IMR-90 (cell line): ENCODE results near the gene SUGCT. TPM values are rescaled to one million over a fixed set of nuclear protein-coding genes. Genes with fewer than 3 reads are reported as not detected.

Experiments
- ATAC-seq: fragments of 200-7000 bp; cut with Tn5 transposase; 2 replicates; pipeline ENCODE4 v1.9.1; 2020; ENCODE audit warnings: low read depth, mild to moderate bottlenecking, moderate library complexity
- BruUV-seq: library from RNA; stranded (reverse); fragments of 400-500 nt; replicated peaks from 2 replicates; lab custom pipeline; 2021; lab: Mats Ljungman, UMichigan
- CTCF ChIA-PET: fragments of 300-600 bp; formaldehyde crosslinking; extraction: SDS; loops from one replicate; lab custom pipeline; 2021; ENCODE audit warnings: antibody characterized with exemption; lab: Yijun Ruan, JAX
- POLR2A ChIA-PET: fragments of 300-600 bp; sonication (Branson Sonifier 250); formaldehyde crosslinking; loops from one replicate; lab custom pipeline; 2022; ENCODE audit warnings: antibody characterized with exemption; ENCODE audit not compliant: unreplicated experiment; lab: Charles Lee
- DNase-seq: peaks from one replicate; pipeline ENCODE4 v3.0.0; 2013
- H2AFZ ChIP-seq: replicated peaks from 2 replicates; pipeline ENCODE3; 2013; ENCODE audit warnings: low read length, mild to moderate bottlenecking; ENCODE audit not compliant: poor library complexity
- H2AK5ac ChIP-seq: 2 replicates; pipeline ENCODE4 v1.6.1; 2013; ENCODE audit warnings: low read depth, low read length, inconsistent platforms
- H2AK9ac ChIP-seq: replicated peaks from 2 replicates; pipeline ENCODE3; 2013; ENCODE audit warnings: mild to moderate bottlenecking, low read depth, low read length, moderate library complexity; ENCODE audit not compliant: poor library complexity
- H2BK120ac ChIP-seq: 2 replicates; pipeline ENCODE4 v1.6.1; 2013; ENCODE audit warnings: low read depth, low read length, inconsistent platforms
- H2BK15ac ChIP-seq: 3 replicates; pipeline ENCODE4 v1.6.1; 2013; ENCODE audit warnings: low read depth, low read length, inconsistent platforms
- H2BK20ac ChIP-seq: 2 replicates; pipeline ENCODE4 v1.6.1; 2013; ENCODE audit warnings: low read depth, mild to moderate bottlenecking, inconsistent platforms, low read length, moderate library complexity
- H2BK5ac ChIP-seq: 2 replicates; pipeline ENCODE4 v1.6.1; 2013; ENCODE audit warnings: mild to moderate bottlenecking, low read depth, low read length, inconsistent platforms; ENCODE audit not compliant: poor library complexity, severe bottlenecking
- H3K14ac ChIP-seq: replicated peaks from 2 replicates; pipeline ENCODE4 v1.6.1; 2013; ENCODE audit warnings: low read depth, low read length, inconsistent platforms
- H3K18ac ChIP-seq: 2 replicates; pipeline ENCODE4 v1.6.1; 2013; ENCODE audit warnings: low read depth, low read length, control low read depth
- H3K23ac ChIP-seq: 2 replicates; pipeline ENCODE4 v1.6.1; 2013; ENCODE audit warnings: low read depth, low read length, inconsistent platforms
- H3K27ac ChIP-seq: 2 replicates; pipeline ENCODE4 v1.5.1; 2013; ENCODE audit warnings: mild to moderate bottlenecking, control low read depth, low read length; ENCODE audit not compliant: insufficient read depth
- H3K27me3 ChIP-seq: 2 replicates; pipeline ENCODE4 v1.6.1; 2013; ENCODE audit warnings: low read length; ENCODE audit not compliant: control insufficient read depth, insufficient read depth
- H3K36me3 ChIP-seq: 2 replicates; pipeline ENCODE4 v1.6.1; 2013; ENCODE audit warnings: low read length, mixed read lengths; ENCODE audit not compliant: control insufficient read depth, insufficient read depth
- H3K4ac ChIP-seq: 2 replicates; pipeline ENCODE4 v1.6.1; 2013; ENCODE audit warnings: low read depth, low read length, inconsistent platforms
- H3K4me1 ChIP-seq: 2 replicates; pipeline ENCODE4 v1.6.1; 2013; ENCODE audit warnings: low read length, mixed read lengths; ENCODE audit not compliant: control insufficient read depth, insufficient read depth
- H3K4me2 ChIP-seq: 2 replicates; pipeline ENCODE4 v1.6.1; 2013; ENCODE audit warnings: low read depth, mild to moderate bottlenecking, control low read depth, low read length, moderate library complexity
- H3K4me3 ChIP-seq: 2 replicates; pipeline ENCODE4 v1.5.1; 2013; ENCODE audit warnings: low read depth, mild to moderate bottlenecking, control low read depth, low read length, moderate library complexity; ENCODE audit not compliant: insufficient read depth
- H3K56ac ChIP-seq: 2 replicates; pipeline ENCODE4 v1.6.1; 2013; ENCODE audit warnings: low read length, inconsistent platforms; ENCODE audit not compliant: insufficient read depth; ENCODE audit errors: extremely low read depth
- H3K79me1 ChIP-seq, 2 experiments: 2 replicates each; pipeline ENCODE4 v1.6.1; 2013; ENCODE audit warnings: low read length in 2 of 2, inconsistent platforms in 1 of 2, low read depth in 1 of 2
- H3K9ac ChIP-seq: 2 replicates; pipeline ENCODE4 v1.6.1; 2013; ENCODE audit warnings: low read depth, low read length, control low read depth
- H3K9me1 ChIP-seq: 2 replicates; pipeline ENCODE4 v1.6.1; 2013; ENCODE audit warnings: low read length, inconsistent platforms; ENCODE audit not compliant: insufficient read depth
- H3K9me3 ChIP-seq: 2 replicates; pipeline ENCODE4 v1.6.1; 2013; ENCODE audit warnings: low read length; ENCODE audit not compliant: control insufficient read depth, insufficient read depth
- H4K20me1 ChIP-seq: 2 replicates; pipeline ENCODE4 v1.6.1; 2013; ENCODE audit warnings: low read length, inconsistent platforms; ENCODE audit not compliant: insufficient read depth
- H4K5ac ChIP-seq: 2 replicates; pipeline ENCODE4 v1.6.1; 2013; ENCODE audit warnings: mild to moderate bottlenecking, low read depth, low read length, control low read depth
- H4K8ac ChIP-seq, 2 experiments: 2 replicates each; pipeline ENCODE4 v1.6.1; 2013; ENCODE audit warnings: low read depth in 2 of 2, low read length in 2 of 2, control low read depth in 1 of 2, inconsistent platforms in 1 of 2
- H4K91ac ChIP-seq: 2 replicates; pipeline ENCODE4 v1.6.1; 2013; ENCODE audit warnings: low read depth, low read length, inconsistent platforms; ENCODE audit not compliant: insufficient read depth
- CHD1 ChIP-seq: IDR thresholded peaks from 2 replicates; pipeline ENCODE4 v1.6.1; 2012; ENCODE audit warnings: low read depth, low read length, improper control_type of control experiment
- MAZ ChIP-seq: IDR thresholded peaks from 2 replicates; pipeline ENCODE4 v1.6.1; 2012; ENCODE audit warnings: low read depth, mild to moderate bottlenecking, low read length, improper control_type of control experiment, moderate library complexity, borderline replicate concordance
- MXI1 ChIP-seq: IDR thresholded peaks from 2 replicates; pipeline ENCODE4 v1.6.1; 2012; ENCODE audit warnings: low read depth, mild to moderate bottlenecking, low read length, moderate library complexity, borderline replicate concordance
- RAD21 ChIP-seq: IDR thresholded peaks from 2 replicates; pipeline ENCODE4 v1.6.1; 2012; ENCODE audit warnings: low read length, improper control_type of control experiment
- SMC3 ChIP-seq: fragments of 150-350 bp; IDR thresholded peaks from 2 replicates; pipeline ENCODE4 v1.6.1; 2016; ENCODE audit warnings: low read depth, mild to moderate bottlenecking, antibody characterized with exemption, low read length, moderate library complexity
- WGBS, 2 experiments: methylation state at CpG; one replicate each; pipeline versions ENCODE4 v1.1.5 to v1.1.7; 2013; ENCODE audit warnings: missing lambda C conversion rate in 2 of 2; ENCODE audit not compliant: insufficient read length in 1 of 2; ENCODE audit errors: extremely low coverage in 2 of 2; 5-methylcytosine and 5-hydroxymethylcytosine counted together
- dilution Hi-C: fragments of 300-500 bp; cut with HindIII; formaldehyde crosslinking; loops from one replicate; pipeline ENCODE4 v1.14.3; 2018; ENCODE audit warnings: low sequenced_read_pairs; ENCODE audit not compliant: unreplicated experiment
- in situ Hi-C: fragments of 300-500 bp; cut with MboI; formaldehyde crosslinking; loops from 3 replicates; pipeline ENCODE4 v1.14.3; 2019; ENCODE audit warnings: low sequenced_read_pairs, inconsistent platforms, mixed read lengths
- intact Hi-C: fragments of 100-400 bp; cut with micrococcal nuclease; formaldehyde crosslinking; loops from 2 replicates; pipeline ENCODE4 v1.10.0; 2022
- polyA plus RNA-seq, 3 experiments: library from polyadenylated mRNA; depleted of rRNA; stranded (reverse); fragments of >200 nt; gene quantifications; 2 replicates each; pipeline ENCODE4 v1.2.3, GENCODE V29; 2012; ENCODE audit warnings: low replicate concordance in 1 of 3
- total RNA-seq: library from RNA; depleted of rRNA; stranded (reverse); fragments of >200 nt; gene quantifications from 2 replicates; pipeline ENCODE4 v1.2.3, GENCODE V29; 2012
- TF ChIP-seq, protein P1 (sequence below): fragments of 150-350 bp; IDR thresholded peaks from 2 replicates; pipeline ENCODE4 v1.6.1; 2016; ENCODE audit warnings: low read depth, mild to moderate bottlenecking, low read length, moderate library complexity, borderline replicate concordance

The SUGCT gene
- total and polyA plus RNA-seq, 2 of the 4 experiments (the other 2 are of a cell fraction) = 5.9 to 8.3 TPM

DNA sequence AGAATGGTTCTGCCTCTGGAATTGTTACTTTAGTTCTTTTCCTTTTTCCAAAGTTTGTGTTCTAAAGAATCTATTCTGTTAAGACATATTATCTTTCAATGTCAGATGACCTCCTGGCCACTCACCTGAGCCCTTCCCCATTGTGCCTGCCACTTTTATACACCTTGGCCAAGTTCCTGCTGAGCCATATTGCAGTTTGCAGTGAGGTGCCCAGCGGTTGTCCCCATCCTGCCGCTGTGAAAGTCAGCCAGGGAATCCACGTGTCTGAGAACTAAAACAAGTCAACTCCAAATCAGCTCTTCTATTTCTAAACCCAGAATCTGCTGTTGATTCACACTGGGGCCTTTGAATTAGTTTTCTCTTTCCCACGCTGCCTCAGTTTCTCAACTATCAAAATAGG is 641.1 kb downstream of the SUGCT start:
- no peaks in the 10 kb centered on the region for H4K20me1 ChIP-seq
- H3K27ac ChIP-seq = no peak overlapping the region
- no peak overlapping the region for H3K9ac ChIP-seq
- no peak overlapping the region for H3K56ac ChIP-seq
- H3K18ac ChIP-seq = no peak overlapping the region
- H2AK9ac ChIP-seq = no peak overlapping the region
- H4K8ac ChIP-seq = no peak overlapping the region
- no peaks in the 10 kb centered on the region for H3K27me3 ChIP-seq
- H4K91ac ChIP-seq = no peak overlapping the region
- no peak overlapping the region for H2BK15ac ChIP-seq
- H3K9me1 ChIP-seq = no peaks in the 10 kb centered on the region
- in situ Hi-C loops = no loop called here
- H3K79me1 ChIP-seq = no peaks in the 10 kb centered on the region
- H2BK20ac ChIP-seq = no peak overlapping the region
- intact Hi-C loops = no loop called here
- H3K9me3 ChIP-seq = no peaks in the 10 kb centered on the region
- dilution Hi-C loops = no loop called here
- H3K36me3 ChIP-seq = no peaks in the 10 kb centered on the region
- peaks cover 4% of the 10 kb centered on the region for H3K4me1 ChIP-seq
- no peak overlapping the region for H3K4ac ChIP-seq
- TF ChIP-seq MXI1 = no peak
- no peak for TF ChIP-seq RAD21
- TF ChIP-seq, protein P1, sequence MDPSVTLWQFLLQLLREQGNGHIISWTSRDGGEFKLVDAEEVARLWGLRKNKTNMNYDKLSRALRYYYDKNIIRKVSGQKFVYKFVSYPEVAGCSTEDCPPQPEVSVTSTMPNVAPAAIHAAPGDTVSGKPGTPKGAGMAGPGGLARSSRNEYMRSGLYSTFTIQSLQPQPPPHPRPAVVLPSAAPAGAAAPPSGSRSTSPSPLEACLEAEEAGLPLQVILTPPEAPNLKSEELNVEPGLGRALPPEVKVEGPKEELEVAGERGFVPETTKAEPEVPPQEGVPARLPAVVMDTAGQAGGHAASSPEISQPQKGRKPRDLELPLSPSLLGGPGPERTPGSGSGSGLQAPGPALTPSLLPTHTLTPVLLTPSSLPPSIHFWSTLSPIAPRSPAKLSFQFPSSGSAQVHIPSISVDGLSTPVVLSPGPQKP = no peak
- TF ChIP-seq CHD1 = no peak
- no peak for TF ChIP-seq MAZ
- no peak for TF ChIP-seq SMC3
- DNase-seq (no peak), ATAC-seq (no peak)
- no peak overlapping the region for H3K14ac ChIP-seq
- 83% methylated on average over 1 of the region's 4 CpGs; no CpG with 5 or more reads in 1 of the 2 experiments for WGBS, 2 experiments
- ChIA-PET CTCF (interaction anchor here (1.3 kb wide), 1 partner anchor 17 kb away, joined by 4 read pairs; no protein-coding TSS in a partner anchor), POLR2A (no interaction called here)
- no peak overlapping the region for H3K4me3 ChIP-seq
- no peak overlapping the region for H4K5ac ChIP-seq
- H2BK120ac ChIP-seq = no peak overlapping the region
- no peak overlapping the region for H2BK5ac ChIP-seq
- BruUV-seq = no TSS peak
- no peak overlapping the region for H2AK5ac ChIP-seq
- no peak overlapping the region for H2AFZ ChIP-seq
- H3K4me2 ChIP-seq = no peak overlapping the region
- H3K23ac ChIP-seq = no peak overlapping the region
